ENCODE results near the gene MEF2C.

MEF2C gene

GRCh38 chr5:88671106-88671504 is 211.9 kb downstream of the MEF2C start:
- no peak for DNase-seq

- no peak for DNase-seq
These were observed 212.5 kb downstream of the MEF2C start for GRCh38 chr5:88670461-88670860.

GRCh38 chr5:88669371-88670050 is 213.5 kb downstream of the MEF2C start:
- no peak for DNase-seq

- no peak for DNase-seq
These were observed 215.3 kb downstream of the MEF2C start for GRCh38 chr5:88667496-88668201.
